Activated CD8-positive, alpha-beta memory T cell treated with anti-CD3 and anti-CD28 coated beads, Interleukin-2, amount 50 U/mL, for 4 hours (primary cell): ENCODE measurements around the gene RPS6KA5.
"Not testable (repeated sequence)": the region's sequence is repeated elsewhere in the genome, so short reads cannot be mapped to it uniquely, and the experiment has no call there.

Experiments used
- DNase-seq: peaks from one replicate; pipeline ENCODE4 v3.0.0-alpha.2; 2020

The RPS6KA5 gene

DNA sequence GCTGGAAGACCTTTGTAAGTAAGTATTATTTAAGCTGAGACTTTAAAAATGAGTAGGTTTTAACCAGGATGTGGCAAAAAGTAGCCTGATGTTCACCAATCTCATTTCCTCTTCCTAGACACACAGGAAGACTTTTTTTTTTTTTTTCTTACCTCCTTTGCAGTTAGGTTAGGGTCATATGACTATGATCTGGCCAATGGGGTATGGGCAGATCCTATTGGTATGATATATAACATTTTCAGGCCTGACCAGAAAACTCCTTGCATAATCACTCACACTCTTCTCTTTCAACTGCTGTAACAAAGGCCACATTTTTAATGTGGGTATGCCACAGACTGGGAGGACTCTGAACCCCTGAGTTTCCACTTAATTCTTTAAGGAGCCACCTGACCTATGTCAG lies 2.7 kb upstream of the RPS6KA5 start:
- DNase-seq = no peak

DNA sequence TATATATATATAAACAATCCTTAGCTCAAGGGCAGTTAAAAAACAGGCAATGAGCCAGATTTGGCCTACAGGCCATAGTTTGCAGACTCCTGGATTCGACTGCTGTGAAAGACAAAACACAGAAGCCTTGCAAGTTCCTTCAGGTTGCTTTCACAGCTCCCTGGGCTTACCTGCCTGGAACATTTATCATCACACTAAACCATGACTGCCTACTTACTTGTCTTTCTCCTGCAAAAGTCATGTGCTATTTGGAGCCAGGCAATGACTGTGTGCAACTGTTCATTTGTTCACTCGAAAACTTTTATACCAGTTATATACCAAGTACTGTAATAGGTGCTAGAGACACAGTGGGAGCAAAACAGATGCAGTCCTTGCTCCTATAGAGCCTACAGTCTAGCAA lies 2.2 kb upstream of the RPS6KA5 start:
- no peak for DNase-seq

DNA sequence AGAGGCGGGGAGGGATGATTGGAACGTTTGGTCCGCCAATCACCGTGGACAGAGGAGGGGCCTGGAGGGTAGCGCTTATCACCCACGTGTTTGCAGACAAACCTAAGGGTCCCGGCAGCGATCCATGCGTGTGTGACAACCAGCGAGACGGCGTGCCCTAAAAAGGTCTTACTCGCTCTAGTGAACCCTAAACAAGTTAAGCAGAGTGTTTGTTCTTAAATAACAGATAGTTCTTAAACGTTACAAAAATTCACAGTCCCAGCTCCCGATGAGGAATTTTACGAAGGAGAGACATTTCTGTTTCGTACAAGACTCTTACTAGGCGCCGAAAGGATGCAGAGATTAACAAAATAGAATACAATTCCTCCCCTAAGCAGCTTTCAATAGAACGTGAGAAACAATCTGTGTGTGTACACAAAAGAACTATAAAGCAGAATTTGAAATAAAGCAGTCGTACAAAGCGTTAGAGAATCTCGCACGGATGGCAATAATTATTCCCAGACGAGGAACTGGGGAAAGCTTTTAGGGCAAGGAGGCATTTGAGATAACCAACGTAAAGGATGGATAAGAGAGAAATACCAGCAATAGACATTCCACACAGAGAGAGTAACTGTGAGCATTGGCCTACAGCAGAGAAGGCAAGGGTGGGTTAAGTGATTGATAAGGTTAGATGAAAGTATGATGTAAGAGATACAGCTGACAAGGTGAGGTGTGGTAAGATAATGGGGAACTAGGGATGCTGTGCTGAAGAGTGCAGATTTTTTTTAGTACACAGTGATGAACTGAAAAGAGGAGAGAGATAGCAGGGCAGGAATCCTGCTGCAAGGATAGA lies 831 bp upstream of the RPS6KA5 start:
- DNase-seq = no peak

DNA sequence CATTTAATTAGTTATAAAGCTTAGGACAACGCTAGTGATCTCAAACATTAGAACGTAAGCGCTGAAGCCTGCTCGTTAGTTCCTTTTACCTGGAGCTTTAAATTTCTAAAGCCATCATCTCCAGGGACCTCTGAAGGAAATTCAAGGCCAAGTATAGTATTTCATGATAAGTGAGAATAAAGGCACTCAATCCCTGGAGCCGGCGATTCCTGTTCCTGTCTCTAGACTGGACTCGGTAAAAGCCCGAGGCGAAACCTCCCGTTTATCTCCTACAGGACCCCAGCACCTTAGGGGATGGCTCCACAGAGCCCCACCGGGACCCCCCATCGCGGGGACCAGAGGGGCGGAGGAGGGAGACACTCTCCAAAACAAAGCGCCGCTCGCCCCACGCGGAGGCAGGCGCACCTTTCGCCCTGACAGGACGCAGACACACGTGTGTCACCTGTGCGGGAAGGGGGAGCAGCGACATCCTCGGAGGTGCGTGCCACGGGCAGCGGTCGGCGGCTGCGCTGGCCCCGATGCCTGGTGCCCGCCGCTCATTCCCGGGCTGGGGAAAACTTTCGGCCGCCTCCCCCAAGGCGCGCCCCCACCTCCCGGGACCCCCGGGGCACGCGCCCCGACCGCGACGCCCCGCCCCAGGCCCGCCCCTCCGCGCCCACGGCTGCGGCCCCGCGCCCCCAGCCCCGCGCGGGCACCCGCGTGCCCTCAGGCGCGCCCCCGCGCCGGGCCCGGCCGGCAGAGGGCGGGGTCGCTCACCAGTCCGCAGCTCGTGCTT lies 678 bp downstream of the RPS6KA5 start:
- peak; percentile 59 for DNase-seq

DNA sequence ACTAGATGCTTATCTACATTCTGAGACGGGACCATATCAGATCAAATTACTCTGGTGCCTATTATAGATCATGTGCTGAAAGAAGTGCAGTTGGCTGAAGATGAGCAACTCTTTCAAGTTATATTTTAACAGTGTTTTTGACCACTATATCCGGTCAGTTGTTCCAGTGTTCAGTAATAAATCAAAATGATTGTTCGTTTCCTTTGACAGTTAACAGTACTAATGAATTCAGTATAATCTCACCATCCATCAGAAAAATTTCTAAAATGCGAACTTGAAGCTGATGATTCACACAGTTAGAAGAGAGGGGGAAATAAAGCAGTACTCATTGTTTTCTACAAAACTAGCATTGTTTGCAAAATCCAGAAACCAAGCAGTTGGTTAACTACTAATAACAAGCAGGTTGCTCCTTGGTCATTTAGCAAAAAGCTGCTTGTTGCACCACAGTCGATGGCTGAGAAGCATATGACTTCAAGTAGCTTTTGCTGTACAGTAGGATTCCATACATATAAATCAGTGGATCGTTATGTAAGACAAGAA lies 2.3 kb downstream of the RPS6KA5 start:
- DNase-seq = no peak

DNA sequence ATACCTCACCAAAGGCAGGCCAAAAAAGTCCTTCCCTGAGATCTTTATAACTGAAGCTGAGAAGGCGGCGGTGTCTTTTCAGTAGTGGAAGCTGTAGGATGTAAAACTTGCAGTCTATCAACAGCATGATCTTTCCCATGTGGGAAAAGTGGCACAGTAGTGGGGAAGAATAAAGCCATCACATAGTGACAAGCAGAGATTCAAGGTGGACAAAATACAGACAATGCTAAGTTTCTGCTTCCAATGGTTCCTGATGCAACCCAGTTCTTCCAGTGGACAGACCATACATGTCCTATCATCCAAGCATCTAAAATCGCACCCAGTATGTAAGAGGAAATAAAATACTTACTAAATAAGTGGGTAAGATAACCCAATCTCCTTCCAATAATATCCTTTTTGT lies 4.1 kb downstream of the RPS6KA5 start:
- DNase-seq = no peak

DNA sequence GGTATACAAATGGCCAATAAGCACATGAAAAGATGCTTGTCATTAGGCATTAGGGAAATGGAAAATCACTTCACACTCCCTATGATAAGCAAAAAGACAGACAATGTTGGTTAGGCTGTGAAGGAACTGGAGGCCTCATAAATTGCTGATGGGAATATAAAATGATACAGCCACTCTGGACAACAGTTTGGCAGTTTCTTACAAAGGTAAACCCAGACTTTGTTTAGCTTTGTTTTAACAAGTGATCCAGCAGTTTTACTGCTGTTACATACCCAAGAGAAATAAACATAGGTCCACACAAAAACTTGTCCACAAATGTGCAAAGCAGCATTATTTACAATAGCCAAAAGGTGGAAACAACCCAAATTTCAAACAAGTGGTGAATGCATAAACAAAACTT lies 5.4 kb downstream of the RPS6KA5 start:
- no peak for DNase-seq

DNA sequence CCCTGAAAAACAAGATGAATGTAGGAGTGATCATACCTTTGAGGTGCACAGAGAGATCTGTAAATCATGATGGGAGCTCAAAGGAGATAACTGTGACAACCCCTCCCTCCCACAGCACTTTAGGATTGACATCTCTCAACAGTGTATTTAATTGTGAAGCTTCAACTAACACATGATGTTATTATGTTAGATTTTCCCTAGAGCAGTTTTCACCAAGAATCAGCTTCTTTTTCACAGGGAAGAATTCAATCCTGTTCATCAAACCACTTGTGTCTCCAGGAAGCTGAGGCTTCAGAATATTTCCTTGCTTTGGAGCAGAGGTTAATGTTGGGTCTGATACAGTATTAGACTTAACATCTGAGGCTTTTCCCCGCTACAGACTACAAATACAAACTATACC lies 11.8 kb downstream of the RPS6KA5 start:
- no peak for DNase-seq

DNA sequence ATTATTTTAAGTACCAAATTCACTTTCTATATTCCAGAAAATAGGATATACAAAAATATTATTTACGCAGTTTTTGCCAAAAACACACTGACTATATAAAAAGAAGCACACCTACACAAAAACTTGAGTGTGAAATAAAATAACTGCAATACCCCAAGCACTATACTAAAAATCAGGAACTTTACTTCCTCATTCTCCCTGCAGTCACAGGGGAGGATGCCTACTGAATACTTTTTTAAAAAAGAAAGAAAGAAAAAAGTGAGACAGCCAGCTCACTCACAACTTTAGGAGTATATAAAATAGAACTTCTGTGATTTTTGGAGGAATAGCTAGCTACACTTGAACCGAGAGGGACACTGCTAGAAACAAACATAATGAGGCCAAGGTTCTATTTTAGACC lies 12.2 kb downstream of the RPS6KA5 start:
- no peak for DNase-seq

DNA sequence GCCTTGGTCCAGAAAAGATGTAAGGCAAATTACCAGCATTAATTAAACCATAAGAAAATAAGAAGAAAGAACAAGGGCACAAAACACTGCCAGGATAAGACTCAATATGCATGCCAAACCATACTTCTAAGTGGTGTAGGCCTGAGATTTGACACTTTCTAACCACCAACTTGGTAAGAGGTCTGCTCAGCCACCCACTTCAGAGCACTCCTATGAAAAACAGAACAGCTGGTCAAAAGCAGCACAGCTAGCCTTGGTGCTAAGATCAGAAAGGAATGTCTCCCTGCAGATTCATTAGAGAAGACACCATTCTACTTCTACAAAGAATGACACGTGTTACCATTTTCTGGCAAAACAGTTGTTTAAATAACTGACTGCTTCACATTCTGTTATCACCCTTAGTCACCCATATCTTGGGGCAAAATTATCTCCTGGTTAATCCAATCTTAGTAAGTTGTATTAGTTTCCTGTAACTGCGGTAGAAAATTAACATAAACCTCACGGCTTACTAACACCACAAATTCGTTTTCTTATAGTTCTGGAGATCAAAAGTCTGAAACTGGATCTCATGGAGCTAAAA lies 13.2 kb downstream of the RPS6KA5 start:
- DNase-seq = no peak

DNA sequence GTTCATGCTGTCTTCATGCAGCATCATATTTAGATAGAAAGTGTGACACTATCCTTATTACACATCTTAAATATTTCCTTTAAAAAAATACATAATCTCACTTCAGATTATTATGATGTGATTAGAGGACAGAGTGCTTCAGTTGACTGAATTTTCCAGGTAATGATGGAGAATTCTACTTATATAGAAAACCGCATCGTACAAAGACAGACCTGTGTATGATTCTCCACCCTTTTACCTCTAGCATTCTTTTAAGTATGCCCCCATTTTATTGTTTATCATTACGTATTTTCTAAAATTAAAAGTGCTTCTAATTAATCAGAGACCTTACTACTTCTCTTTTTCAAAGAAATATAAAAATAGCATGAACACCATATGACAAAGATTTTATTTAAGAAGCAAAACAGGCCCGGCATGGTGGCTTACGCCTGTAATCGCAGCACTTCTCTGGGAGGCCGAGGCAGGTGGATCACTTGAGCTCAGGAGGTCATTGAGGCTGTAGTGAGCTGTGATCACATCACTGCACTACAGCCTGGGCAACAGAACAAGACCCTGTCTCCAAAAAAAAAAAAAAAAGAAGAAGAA lies 13.9 kb downstream of the RPS6KA5 start:
- no peak for DNase-seq

DNA sequence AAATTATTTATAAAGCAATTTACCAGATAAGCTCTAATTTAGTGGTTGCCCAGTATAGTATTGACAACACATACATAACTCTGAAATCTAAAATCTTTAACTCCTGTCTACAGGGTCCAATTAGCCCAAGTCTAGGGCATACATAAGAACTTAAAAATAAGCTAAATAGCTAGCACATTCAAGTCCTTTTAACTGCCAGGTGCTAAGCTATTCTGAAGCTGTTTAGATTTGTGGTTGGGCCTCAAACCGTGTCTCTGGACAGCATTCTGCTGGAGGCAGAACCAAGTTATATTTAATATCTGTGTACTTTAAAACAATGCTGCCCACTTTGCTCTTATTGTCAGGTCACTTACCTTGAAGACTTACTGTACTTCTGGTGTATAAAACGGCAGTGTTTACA lies 19.0 kb downstream of the RPS6KA5 start:
- no peak for DNase-seq

DNA sequence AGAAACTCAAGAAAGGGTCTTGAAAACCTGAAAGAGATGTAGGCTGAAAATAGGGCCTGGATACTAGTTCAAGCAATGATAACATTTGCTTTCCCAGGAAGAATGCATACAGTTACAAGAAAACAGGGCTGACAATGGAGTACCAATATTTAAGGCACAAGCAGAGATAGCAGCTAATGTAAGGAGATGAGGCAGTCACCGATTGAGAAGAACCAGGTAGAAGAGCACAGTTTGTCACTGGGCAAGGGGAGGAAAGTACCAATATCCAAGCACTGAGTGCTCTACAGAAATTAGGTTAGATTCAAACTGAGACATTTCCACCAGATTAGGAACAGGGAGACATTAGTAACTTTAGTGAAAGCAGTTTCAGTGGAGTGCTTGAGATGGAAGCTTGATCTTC lies 19.9 kb downstream of the RPS6KA5 start:
- DNase-seq = no peak

DNA sequence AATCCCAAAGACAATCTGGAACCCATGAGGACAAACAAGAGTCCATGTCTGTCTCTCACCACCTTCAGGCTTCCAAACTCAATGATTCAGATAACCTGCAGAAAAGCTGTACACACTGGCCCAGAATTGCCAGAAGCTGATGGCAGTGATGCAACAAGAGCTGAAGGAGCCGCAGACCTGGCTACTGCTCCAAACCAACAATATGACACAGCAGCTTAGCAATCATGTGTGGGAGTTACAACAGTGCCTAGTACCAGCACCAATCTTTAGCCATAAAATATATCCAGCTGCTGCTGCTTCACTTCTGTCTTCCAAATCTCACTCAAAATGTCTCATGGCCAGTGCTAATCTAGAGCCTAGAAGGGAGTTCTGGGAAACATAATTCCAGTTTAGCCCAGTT lies 22.0 kb downstream of the RPS6KA5 start:
- no peak for DNase-seq

DNA sequence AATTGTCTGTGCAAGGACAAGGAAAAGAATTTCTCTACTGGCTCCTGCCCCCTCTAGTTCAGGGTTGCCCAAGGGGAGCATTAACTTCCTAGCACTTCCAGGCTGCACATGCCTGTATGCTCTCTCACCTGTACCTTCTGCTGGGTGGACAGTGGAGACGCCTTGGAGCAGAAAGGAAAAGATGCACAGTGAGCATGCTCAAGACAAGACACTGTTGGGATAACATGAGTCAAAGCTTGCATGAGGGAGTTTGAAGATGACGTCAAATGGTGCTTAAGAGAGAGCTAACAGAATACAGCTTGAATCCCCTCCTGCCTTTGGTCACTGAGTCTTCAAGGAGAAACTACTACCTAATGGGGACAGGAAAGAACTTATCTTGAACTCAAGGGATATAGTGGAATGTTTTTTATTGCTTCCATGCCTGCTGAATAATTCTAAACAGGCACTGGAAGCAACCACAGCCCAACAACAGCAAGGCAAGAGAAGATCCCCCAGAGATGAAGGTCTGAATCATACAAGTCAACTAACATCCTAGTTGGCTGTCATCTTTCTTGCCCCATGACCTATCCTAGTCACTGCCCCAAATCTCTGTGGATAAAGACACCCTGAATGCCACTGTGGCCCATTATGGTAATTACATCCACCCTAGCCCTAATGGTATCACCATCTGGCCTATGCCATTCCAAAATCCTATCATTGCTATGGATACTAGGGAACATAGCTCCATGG lies 23.5 kb downstream of the RPS6KA5 start:
- DNase-seq = no peak

DNA sequence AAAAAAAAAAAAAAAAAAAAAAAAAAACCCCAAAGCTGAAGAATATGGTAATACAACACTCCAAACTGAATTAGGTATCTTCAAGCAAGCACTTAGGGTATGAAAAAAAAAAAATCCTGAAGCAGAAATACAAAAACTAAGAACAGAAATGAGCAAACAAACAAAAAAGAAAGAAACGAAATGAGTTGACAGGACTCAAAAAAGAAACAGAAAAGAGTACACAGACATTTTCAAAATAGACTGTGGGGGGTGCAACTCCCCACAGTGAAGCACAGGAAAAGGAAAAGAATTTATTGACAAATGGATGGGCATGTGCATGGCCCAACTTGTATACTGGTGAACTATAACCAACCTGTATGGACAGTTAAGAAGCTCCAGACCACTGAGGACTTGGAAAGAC lies 24.6 kb downstream of the RPS6KA5 start:
- DNase-seq = no peak

DNA sequence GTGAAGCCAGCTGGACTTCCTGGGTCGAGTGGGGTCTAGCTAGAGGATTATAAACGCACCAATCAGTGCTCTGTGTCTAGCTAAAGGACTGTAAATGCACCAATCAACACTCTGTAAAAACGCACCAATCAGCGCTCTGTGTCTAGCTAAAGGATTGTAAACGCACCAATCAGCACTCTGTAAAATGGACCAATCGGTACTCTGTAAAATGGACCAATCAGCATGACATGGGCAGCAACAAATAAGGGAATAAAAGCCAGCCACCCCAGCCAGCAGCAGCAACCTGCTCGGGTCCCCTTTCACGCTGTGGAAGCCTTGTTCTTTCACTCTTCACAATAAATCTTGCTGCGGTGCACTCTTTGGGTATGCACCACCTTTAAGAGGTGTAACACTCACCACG lies 26.1 kb downstream of the RPS6KA5 start:
- DNase-seq = not testable (repeated sequence)

DNA sequence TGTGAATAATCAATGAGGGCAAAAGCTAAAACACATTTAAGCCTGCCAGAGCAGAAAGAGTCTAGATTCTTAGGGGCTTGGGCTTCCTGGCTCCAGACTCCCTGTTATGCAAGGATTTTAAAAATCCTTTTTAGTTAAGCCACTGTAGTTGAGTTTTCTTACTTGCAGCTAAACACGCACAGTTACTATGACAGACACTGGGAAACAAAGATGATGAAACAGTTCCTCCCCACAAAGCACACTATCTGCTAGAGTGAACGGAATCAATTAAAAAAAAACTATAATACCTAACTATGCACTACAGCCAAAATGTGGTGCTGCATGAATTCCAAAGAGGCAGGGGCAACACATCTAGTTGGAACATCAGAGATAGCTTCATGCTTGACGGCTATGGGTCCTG lies 28.2 kb downstream of the RPS6KA5 start:
- no peak for DNase-seq

DNA sequence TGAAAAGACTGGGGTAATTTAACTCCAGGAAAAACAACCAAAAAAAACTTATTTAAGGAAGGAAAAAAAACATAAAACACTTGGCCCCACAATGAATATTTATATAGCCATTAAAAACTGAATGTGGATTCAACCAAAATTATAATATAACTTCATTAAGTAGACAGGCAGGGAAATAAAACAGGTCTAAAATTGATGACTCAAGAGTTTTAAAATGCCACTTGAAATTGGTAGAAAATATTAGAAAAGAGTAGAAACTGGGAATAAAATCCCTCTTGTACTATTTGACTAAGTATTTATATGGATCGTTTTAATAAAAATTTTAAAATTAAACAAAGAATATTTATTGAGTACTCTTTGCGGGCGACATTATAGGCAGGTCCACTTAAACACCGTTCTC lies 28.8 kb downstream of the RPS6KA5 start:
- DNase-seq = no peak

DNA sequence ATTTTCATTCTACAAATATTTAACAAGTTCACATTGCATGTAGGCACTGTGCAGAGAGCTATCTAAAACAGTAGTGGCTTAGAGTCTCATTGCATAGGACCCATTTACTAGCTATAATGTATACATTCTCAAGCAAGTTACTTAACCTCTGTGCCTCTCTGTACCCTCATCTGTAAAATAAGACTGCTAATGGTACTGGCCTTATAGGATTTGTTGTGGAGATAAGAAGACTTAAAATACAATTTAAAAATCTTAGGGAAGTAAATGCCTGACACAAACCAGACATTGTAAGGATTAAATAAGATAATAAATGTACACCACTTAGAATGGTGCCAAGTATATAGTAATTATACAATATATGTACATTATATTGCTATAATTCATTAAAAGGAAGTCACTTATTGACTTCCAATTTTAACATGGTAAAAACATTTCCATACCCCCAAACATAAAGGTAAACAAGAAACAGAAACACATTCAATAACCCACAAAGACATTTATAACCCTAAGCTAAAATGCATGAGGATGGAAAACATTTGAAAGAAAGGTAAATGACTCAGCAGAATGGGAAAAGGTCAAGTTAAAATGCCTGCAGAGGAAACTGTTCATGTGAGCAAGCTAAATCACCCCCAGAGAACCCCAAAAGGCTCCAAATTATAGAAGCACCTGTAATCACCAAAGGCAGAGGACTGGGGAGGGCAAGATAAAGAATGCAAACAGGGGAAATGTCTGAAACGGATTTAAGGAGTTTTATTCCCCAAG lies 30.8 kb downstream of the RPS6KA5 start:
- DNase-seq = no peak

DNA sequence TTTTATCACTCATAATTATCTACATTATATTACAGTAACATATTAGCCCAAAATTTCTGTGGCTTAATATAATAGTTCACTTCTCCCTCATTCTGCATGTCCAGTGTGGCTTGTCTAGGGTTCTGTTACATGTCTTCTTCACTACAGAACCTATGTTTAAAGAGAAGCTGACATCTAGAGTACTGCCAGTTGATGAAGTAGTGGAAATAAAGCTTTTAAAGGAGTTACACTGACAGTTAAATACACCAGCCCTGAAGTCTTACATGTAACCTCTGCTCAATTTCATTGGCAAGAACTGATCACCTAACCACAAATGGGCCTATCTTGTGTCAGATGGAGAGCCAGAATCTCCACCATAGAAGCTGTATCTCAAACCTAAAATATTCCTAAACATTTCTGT lies 32.9 kb downstream of the RPS6KA5 start:
- DNase-seq = no peak

DNA sequence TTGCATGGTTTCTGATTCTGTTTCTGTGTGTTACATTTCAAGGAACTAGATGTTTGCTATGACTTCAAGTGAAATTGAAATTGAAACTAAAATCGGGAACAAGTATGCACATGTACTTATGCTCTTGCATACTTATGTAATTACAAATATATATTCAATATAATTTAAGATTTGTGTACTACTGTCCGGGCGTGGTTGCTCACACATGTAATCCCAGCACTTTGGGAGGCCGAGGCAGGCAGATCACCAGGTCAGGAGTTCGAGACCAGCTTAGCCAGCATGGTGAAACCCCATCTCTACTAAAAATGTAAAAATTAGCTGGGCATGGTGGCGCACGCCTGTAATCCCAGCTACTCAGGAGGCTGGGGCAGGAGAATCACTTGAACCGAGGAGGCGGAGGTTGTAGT lies 37.8 kb downstream of the RPS6KA5 start:
- peak; percentile 16 for DNase-seq
